SKM-1 (cell line): ENCODE data around the gene GPR75.
"Not testable (repeated sequence)": the region's sequence is repeated elsewhere in the genome, so short reads cannot be mapped to it uniquely, and the experiment has no call there.

Experiments used
- DNase-seq: peaks from one replicate; lab custom pipeline; 2025; ENCODE audit not compliant: unreplicated experiment; lab: John Stamatoyannopoulos, UW

Gene GPR75

GRCh38 chr2:53854678-53855077, 5.1 kb downstream of the GPR75 start:
- no peak for DNase-seq

GRCh38 chr2:53852532-53852931, 7.2 kb downstream of the GPR75 start:
- no peak for DNase-seq

- not testable (repeated sequence) for DNase-seq
Observed at GRCh38 chr2:53851052-53851757, 8.6 kb downstream of the GPR75 start.

- DNase-seq, result peak; percentile 17
Observed at GRCh38 chr2:53848062-53848461, 11.7 kb downstream of the GPR75 start.

- no peak for DNase-seq
Observed at GRCh38 chr2:53843595-53843994, 16.2 kb downstream of the GPR75 start.

GRCh38 chr2:53842891-53843290, 16.9 kb downstream of the GPR75 start:
- no peak for DNase-seq

- DNase-seq, result not testable (repeated sequence)
Observed at GRCh38 chr2:53841651-53842050, 18.1 kb downstream of the GPR75 start.

GRCh38 chr2:53840580-53840979, 19.2 kb downstream of the GPR75 start:
- no peak for DNase-seq

GRCh38 chr2:53829980-53830290, 29.8 kb downstream of the GPR75 start:
- not testable (repeated sequence) for DNase-seq

GRCh38 chr2:53829273-53829979, 30.3 kb downstream of the GPR75 start:
- no peak for DNase-seq

- no peak for DNase-seq
Observed at GRCh38 chr2:53828331-53828730, 31.4 kb downstream of the GPR75 start.

GRCh38 chr2:53827398-53828175, 32.2 kb downstream of the GPR75 start:
- DNase-seq, result no peak

GRCh38 chr2:53826587-53827397, 33.0 kb downstream of the GPR75 start:
- no peak for DNase-seq

- no peak for DNase-seq
Observed at GRCh38 chr2:53826030-53826410, 33.7 kb downstream of the GPR75 start.

GRCh38 chr2:53823639-53824038, 36.1 kb downstream of the GPR75 start:
- not testable (repeated sequence) for DNase-seq

GRCh38 chr2:53821810-53822209, 38.0 kb downstream of the GPR75 start:
- DNase-seq, result no peak

GRCh38 chr2:53820711-53821110, 39.1 kb downstream of the GPR75 start:
- DNase-seq, result no peak

GRCh38 chr2:53820048-53820447, 39.7 kb downstream of the GPR75 start:
- no peak for DNase-seq

GRCh38 chr2:53819634-53820033, 40.1 kb downstream of the GPR75 start:
- no peak for DNase-seq

- no peak for DNase-seq
Observed at GRCh38 chr2:53818854-53819435, 40.8 kb downstream of the GPR75 start.

- no peak for DNase-seq
Observed at GRCh38 chr2:53813151-53813550, 46.6 kb downstream of the GPR75 start.
